Measurements from ENCODE around the gene EDC4. TPM values are rescaled to one million over a fixed set of nuclear protein-coding genes. Genes with fewer than 3 reads are reported as not detected.
"Not testable (repeated sequence)": the region's sequence is repeated elsewhere in the genome, so short reads cannot be mapped to it uniquely, and the experiment has no call there.

EDC4 gene
- total RNA-seq, 1 donor from 2014 or later, result 102 TPM

GRCh38 chr16:67907397-67908180, 34.7 kb downstream of the EDC4 start:
- DNase-seq (ENCODE audit: low spot score), result no peak
- Mint-ChIP-seq H3K27ac (no peak overlapping the region), H3K4me3 (ENCODE audit: low read depth) (no peak overlapping the region), H3K27me3 (ENCODE audit: low read depth) (no peaks in the 10 kb centered on the region), H3K9me3 (no peaks in the 10 kb centered on the region), H3K4me1 (ENCODE audit: low read depth) (peaks cover 7% of the 10 kb centered on the region), H3K36me3 (ENCODE audit: low read depth) (peaks cover 22% of the 10 kb centered on the region)
- intact Hi-C loops (cut with micrococcal nuclease), result no loop called here

- peaks cover 7% of the 10 kb centered on the region for H3K4me1 Mint-ChIP-seq (ENCODE audit: low read depth)
- peak overlapping the region; percentile 68 for H3K27ac Mint-ChIP-seq
- intact Hi-C loops (cut with micrococcal nuclease), result no loop called here
- DNase-seq (ENCODE audit: low spot score), result no peak
- no peaks in the 10 kb centered on the region for H3K27me3 Mint-ChIP-seq (ENCODE audit: low read depth)
- peaks cover 17% of the 10 kb centered on the region for H3K36me3 Mint-ChIP-seq (ENCODE audit: low read depth)
- H3K9me3 Mint-ChIP-seq, result no peaks in the 10 kb centered on the region
- no peak overlapping the region for H3K4me3 Mint-ChIP-seq (ENCODE audit: low read depth)
Measured at GRCh38 chr16:67909056-67909742, 36.3 kb downstream of the EDC4 start.

GRCh38 chr16:67910158-67910557, 37.3 kb downstream of the EDC4 start:
- DNase-seq (ENCODE audit: low spot score), result no peak
- Mint-ChIP-seq H3K27me3 (ENCODE audit: low read depth) (no peaks in the 10 kb centered on the region), H3K36me3 (ENCODE audit: low read depth) (peaks cover 17% of the 10 kb centered on the region), H3K4me3 (ENCODE audit: low read depth) (no peak overlapping the region), H3K4me1 (ENCODE audit: low read depth) (peaks cover 7% of the 10 kb centered on the region), H3K27ac (peak overlapping the region; percentile 12), H3K9me3 (no peaks in the 10 kb centered on the region)
- intact Hi-C loops (cut with micrococcal nuclease), result no loop called here

DNA sequence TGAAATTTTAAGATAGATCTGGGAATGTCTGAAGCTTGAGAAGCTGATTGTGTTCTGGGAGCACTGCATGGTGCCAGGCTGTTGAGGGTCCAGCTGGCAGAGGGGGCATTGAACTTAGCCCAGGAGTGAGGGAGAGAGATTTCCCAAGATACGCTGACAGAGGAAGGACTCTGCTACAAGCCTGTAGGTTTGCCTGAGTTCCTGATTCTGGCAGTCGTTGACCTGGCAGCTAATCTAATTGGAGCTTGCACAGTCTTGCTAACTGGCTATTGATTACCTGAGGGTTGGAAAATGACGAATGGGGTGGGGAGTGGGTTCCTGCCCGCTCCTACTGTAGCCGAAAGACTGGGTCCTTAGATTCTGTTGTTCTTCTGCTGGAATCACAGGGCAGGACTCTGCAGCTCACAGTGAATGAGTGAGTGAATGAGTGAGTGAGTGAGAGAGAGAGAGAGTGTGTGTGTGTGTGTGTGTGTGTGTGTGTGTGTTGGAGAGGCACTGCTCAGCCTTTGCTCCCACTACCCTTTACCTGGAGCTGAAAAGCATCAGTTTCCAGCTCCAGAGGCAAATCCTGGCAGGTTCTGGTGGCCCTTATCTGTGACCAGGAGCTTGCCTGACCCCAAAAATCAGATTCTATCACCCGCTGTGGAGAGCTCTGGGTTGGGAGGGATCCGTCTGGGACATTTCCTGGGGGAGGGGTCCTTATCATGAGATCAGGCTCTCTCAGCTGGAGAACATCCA, 42.1 kb downstream of the EDC4 start:
- H3K4me1 Mint-ChIP-seq (ENCODE audit: low read depth), result peaks cover 17% of the 10 kb centered on the region
- no peaks in the 10 kb centered on the region for H3K9me3 Mint-ChIP-seq
- H3K36me3 Mint-ChIP-seq (ENCODE audit: low read depth), result peaks cover 15% of the 10 kb centered on the region
- H3K27me3 Mint-ChIP-seq (ENCODE audit: low read depth), result no peaks in the 10 kb centered on the region
- DNase-seq (ENCODE audit: low spot score), result no peak
- intact Hi-C loops (cut with micrococcal nuclease), result no loop called here
- peak overlapping the region; percentile 50 for H3K27ac Mint-ChIP-seq
- H3K4me3 Mint-ChIP-seq (ENCODE audit: low read depth), result no peak overlapping the region

- DNase-seq (ENCODE audit: low spot score); H3K36me3 Mint-ChIP-seq (ENCODE audit: low read depth); H3K27me3 Mint-ChIP-seq (ENCODE audit: low read depth); H3K9me3 Mint-ChIP-seq; intact Hi-C loops (cut with micrococcal nuclease); H3K27ac Mint-ChIP-seq; H3K4me3 Mint-ChIP-seq (ENCODE audit: low read depth): not testable (repeated sequence)
- peaks cover 15% of the 10 kb centered on the region for H3K4me1 Mint-ChIP-seq (ENCODE audit: low read depth)
Measured at GRCh38 chr16:67915496-67915769, 42.6 kb downstream of the EDC4 start.

DNA sequence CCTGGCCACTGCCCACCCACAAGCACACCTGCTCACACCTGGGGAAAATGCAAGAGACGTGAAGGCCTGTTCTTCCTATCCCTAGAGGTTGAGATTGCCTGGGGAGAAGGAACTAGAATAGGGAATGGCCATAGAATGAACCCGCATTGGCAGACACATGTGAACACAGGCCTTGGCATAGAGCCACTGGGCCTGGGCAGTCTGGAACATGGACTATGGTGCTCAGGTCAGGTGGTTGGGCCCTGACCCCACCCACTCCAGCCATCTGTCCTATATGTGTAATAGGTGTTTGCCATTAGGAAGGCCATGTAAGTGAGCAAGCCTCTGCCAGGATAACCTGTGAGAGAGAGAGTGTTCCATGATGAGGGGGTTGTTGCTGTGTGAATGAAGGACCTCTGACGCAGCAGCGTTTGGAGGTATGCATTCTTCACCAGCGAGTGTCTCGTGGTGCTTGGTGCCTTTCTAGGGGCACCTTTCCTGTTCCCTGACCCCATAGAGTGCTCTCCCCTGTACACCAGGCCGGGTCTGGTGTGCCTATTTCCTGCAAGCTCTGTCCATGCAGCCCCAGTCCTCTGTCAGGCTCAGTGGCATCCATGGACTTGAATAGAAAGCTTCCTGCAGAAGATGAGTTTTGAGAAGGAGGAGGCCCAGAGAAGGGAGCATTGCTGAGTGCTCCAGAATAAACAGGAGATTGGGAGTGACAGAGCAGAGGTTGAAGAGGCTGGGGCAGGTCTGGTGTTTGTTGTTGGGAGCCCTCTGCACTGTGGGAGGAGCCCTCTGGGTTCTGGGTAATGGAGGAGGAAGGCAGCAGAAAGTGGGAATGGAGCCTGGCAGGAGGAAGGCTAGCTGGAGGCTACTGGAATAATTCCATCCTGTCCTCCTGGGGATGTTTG, 43.2 kb downstream of the EDC4 start:
- no peak overlapping the region for H3K4me3 Mint-ChIP-seq (ENCODE audit: low read depth)
- H3K27me3 Mint-ChIP-seq (ENCODE audit: low read depth), result no peaks in the 10 kb centered on the region
- no peak for DNase-seq (ENCODE audit: low spot score)
- peak overlapping the region; percentile 21 for H3K27ac Mint-ChIP-seq
- intact Hi-C loops (cut with micrococcal nuclease), result no loop called here
- H3K4me1 Mint-ChIP-seq (ENCODE audit: low read depth), result peaks cover 15% of the 10 kb centered on the region
- H3K9me3 Mint-ChIP-seq, result no peaks in the 10 kb centered on the region
- H3K36me3 Mint-ChIP-seq (ENCODE audit: low read depth), result peaks cover 10% of the 10 kb centered on the region

DNA sequence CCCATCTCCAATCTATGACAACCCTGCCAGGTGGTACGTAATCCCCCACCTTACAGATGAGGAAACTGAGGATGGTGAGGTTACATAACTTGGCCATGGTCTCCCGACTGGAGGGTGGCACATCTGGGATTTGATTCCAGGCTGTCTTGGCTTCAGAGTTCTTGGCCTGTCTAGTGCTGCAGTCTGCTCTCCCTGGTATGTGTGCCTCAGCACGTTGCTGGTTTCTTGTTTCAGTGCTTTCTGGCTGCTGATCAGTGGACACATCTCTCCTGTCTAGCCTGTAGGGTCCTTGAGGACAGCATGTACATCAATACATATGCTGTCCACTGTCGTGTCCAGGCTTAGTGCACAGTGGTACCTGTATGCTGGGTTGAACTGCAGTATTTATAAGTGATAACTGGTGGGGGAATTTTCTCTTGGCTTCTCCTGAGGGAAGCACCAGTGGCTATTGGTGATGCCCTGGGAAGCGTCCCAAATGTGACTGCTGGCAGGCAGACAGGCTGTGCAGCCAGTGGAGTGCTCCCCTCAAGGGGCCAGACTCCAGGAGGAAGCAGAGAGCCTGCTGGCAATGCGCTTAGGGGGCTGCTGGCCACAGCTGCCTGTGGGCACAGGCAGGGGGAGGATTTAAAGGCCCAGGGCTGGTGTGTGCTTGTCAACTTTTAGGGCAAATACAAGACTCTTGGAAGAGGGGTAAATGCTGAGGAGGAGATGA, 44.4 kb downstream of the EDC4 start:
- no peaks in the 10 kb centered on the region for H3K9me3 Mint-ChIP-seq
- no peak overlapping the region for H3K4me3 Mint-ChIP-seq (ENCODE audit: low read depth)
- H3K27me3 Mint-ChIP-seq (ENCODE audit: low read depth), result no peaks in the 10 kb centered on the region
- peaks cover 14% of the 10 kb centered on the region for H3K36me3 Mint-ChIP-seq (ENCODE audit: low read depth)
- no peak for DNase-seq (ENCODE audit: low spot score)
- H3K27ac Mint-ChIP-seq, result peak overlapping the region; percentile 83
- intact Hi-C loops (cut with micrococcal nuclease), result no loop called here
- peaks cover 22% of the 10 kb centered on the region for H3K4me1 Mint-ChIP-seq (ENCODE audit: low read depth)

DNA sequence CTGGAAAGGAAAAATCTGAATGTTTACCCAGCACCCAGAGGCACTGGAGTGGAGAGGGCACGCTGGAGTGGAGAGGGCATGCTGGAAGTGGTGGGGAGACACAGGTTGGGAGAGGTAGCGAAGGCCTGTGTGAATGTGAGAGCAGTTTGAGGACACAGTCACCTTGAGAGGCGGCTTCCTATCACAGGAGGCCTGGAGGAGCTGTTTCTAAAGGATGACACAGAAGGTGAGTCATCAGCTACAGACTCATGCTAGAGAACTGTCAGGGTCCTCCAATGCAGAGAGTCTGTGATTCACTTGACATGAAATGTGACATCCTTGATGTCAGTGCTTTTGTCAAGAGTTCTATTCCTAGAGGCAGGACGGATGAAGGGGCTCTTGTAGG, 45.0 kb downstream of the EDC4 start:
- H3K36me3 Mint-ChIP-seq (ENCODE audit: low read depth), result peaks cover 14% of the 10 kb centered on the region
- peaks cover 24% of the 10 kb centered on the region for H3K4me1 Mint-ChIP-seq (ENCODE audit: low read depth)
- intact Hi-C loops (cut with micrococcal nuclease), result no loop called here
- no peaks in the 10 kb centered on the region for H3K9me3 Mint-ChIP-seq
- peak overlapping the region; percentile 83 for H3K27ac Mint-ChIP-seq
- no peaks in the 10 kb centered on the region for H3K27me3 Mint-ChIP-seq (ENCODE audit: low read depth)
- no peak for DNase-seq (ENCODE audit: low spot score)
- H3K4me3 Mint-ChIP-seq (ENCODE audit: low read depth), result no peak overlapping the region

- H3K27ac Mint-ChIP-seq, result no peak overlapping the region
- H3K9me3 Mint-ChIP-seq, result no peaks in the 10 kb centered on the region
- intact Hi-C loops (cut with micrococcal nuclease), result no loop called here
- DNase-seq (ENCODE audit: low spot score), result no peak
- H3K4me3 Mint-ChIP-seq (ENCODE audit: low read depth), result no peak overlapping the region
- peaks cover 14% of the 10 kb centered on the region for H3K36me3 Mint-ChIP-seq (ENCODE audit: low read depth)
- H3K4me1 Mint-ChIP-seq (ENCODE audit: low read depth), result peaks cover 26% of the 10 kb centered on the region
- H3K27me3 Mint-ChIP-seq (ENCODE audit: low read depth), result no peaks in the 10 kb centered on the region
Measured at GRCh38 chr16:67919622-67920221, 46.9 kb downstream of the EDC4 start.

DNA sequence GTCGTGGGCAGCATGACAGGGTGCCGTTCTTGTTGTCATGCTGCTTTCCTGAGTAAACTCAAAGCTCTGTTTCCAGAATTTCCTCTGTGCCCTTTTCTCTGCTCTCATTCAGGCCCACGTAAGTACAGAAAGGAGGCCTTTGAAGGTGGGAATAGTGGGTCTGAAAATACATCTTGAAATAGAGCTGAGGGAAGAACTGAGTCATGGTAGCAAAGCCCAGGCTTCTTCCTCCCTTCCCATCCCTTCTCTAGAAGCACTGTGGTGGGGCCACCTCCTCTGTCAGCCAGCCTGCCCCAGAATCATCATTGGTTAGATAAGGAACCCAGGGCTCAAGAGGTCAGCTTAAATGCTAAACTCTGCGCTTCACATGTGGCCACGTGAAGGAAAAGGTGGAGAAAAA, 49.4 kb downstream of the EDC4 start:
- H3K4me3 Mint-ChIP-seq (ENCODE audit: low read depth), result no peak overlapping the region
- H3K4me1 Mint-ChIP-seq (ENCODE audit: low read depth), result peaks cover 22% of the 10 kb centered on the region
- H3K27me3 Mint-ChIP-seq (ENCODE audit: low read depth), result no peaks in the 10 kb centered on the region
- H3K9me3 Mint-ChIP-seq, result no peaks in the 10 kb centered on the region
- H3K27ac Mint-ChIP-seq, result peak overlapping the region; percentile 64
- peaks cover 14% of the 10 kb centered on the region for H3K36me3 Mint-ChIP-seq (ENCODE audit: low read depth)
- no peak for DNase-seq (ENCODE audit: low spot score)
- intact Hi-C loops (cut with micrococcal nuclease), result no loop called here

GRCh38 chr16:67922740-67923139, 49.9 kb downstream of the EDC4 start:
- no peak for DNase-seq (ENCODE audit: low spot score)
- Mint-ChIP-seq H3K27ac (peak overlapping the region; percentile 12), H3K27me3 (ENCODE audit: low read depth) (no peaks in the 10 kb centered on the region), H3K4me1 (ENCODE audit: low read depth) (peaks cover 17% of the 10 kb centered on the region), H3K36me3 (ENCODE audit: low read depth) (peaks cover 10% of the 10 kb centered on the region), H3K9me3 (no peaks in the 10 kb centered on the region), H3K4me3 (ENCODE audit: low read depth) (no peak overlapping the region)
- intact Hi-C loops (cut with micrococcal nuclease), result no loop called here
